IPS-NIHi7 (cell line): ENCODE data around the gene AZU1.

Source experiments
- DNase-seq: peaks from one replicate; pipeline ENCODE4 v3.0.0; 2012; ENCODE audit warnings: mixed read lengths; ENCODE audit errors: extremely low spot score

AZU1 gene

DNA sequence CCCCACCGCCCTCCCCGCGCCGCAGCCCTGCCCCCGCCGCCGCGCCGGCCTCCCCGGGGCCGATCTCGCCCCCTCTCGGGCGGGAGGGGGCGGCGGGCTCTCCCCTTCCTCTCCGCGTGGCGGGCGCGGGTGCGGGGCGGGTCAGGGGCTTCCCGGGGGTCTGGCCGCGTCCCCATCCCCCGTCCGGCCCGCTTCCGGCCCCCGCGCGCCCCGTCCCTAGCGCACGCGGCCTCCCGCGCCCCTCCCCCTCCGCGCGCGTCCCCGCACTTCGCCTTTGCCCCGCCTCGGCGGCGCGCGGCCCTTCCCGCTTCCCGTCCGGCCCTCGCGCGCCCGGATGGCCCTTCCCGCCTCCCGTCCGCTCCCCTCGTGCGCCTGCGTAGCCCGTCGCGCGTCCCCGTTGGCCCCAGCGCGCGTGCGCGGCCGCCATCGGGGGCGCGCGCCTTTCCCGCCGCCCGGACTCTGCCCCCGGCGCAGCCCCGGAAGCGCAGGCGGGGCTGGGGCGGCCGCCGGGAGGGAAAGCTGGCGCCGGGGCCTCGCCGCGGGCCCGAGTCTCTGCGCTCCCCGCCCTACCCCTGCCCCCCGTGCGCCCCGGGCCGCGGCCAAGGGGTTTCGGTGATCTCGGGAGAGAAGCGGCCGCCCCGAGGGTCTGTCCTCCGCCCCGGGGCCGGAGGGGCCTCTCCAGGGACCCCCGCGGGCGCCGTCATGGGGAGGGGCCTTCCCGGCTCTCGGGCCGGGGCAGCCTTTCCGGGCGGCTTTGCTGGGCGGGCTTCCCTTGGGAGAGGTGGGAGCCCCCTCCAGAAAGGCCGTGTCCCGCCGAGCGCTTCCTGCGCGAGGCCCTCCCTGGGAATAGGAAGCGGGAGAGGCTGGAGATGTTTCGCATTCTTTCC lies 29.9 kb upstream of the AZU1 start:
- peak; percentile 91 for DNase-seq

DNA sequence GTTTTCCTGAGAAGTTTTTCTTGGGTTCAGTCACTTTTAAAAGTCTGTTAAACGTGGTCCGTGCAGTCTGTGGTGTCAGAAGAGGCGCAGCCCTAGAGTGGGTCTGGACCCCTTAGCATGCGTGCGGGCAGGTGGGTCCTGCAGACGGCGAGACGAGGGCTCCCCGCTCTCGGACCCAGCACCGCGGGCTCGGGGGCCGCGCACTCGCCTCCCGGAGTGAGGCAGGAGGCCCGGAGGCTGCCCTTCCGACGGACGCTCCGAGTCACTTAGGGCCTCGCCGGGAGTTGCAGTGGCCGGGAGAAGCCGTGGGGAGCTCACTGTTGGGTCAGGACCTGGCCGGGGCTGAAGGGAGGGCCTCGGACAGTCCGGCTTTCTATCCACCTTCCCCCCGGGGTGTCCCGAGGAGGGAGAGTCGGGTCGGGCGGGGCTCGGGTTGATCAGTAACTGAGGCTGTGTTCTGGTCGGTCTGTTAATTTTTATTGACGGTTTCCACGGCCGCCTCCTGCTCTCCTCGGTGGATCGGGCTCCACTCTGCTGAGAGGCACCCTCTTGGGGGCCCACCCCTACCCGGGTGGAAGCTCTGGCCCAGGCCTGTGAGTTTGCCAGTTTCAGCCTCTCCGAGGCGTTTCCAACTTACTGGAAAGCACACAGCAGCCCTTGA lies 29.1 kb upstream of the AZU1 start:
- no peak for DNase-seq

DNA sequence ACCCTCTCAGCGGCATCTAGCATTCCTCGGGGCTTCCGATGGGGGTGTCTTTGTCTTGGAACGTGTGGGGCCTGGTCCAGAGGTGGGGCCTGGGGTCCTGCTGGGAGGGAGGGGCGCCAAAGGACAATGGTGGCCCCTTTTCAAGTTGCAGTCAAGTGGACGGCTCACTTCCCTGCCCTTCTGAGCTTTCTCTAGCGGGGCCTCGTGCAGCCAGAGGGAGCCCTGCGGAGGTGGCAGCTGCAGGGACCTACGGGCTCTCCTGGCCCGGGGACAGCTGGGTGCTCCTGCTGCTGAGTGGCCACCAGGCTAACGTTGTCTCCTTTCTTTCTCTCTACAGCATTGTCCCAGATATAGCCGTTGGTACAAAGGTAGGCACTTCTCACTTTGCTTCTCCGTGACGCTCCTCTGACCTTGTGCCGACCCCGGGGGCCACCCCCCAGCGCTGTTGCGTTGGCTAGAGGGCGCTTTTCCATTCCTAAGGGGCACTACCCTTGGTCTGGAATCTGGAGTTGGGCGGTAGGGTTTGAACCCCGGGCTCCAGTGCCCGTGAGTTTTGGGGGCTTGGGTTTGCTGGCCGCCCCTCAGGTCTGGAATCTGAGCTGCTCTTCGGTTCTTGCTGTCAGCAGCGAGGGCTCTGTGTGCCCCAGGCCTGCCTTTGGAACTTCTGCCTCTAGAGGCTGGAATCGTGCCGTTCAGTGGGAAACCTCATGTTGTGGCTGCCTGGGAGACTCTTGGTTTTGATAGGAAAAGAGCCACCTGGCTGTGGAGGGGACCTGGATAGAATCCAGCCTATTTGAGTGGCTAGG lies 28.4 kb upstream of the AZU1 start:
- no peak for DNase-seq

DNA sequence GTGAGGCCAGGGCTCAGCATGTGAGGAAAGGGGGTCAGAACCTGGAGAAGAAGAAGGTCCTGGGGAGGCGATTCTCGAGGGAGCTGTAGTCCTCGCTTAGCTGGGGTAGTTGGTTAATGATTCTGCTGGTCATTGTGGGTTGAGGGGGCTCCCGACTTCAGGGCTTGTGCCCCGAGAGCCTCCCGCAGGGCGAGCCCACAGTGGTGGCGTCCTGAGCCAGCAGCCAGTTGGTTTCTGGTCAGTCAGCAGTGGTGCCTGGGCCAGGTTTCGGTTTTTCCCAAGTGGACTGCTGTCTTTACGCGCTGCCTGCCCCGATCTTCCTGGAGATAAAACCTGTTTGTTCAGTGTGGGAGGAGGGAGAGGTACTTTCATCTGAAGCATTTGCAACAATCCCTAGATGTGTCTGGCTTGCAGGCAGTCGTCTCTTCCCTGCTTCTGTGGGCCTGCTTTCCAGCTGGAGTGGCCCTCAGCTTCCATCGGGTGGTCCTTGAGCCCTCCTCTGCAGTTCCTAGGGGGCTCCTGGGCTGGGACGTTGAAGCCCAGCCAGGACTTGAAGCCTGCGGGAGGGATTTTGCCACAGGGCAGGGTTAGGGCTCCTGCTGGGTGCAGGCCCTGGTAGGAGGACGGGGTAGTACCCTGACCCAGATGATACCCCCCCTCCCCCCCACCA lies 27.1 kb upstream of the AZU1 start:
- DNase-seq: no peak

DNA sequence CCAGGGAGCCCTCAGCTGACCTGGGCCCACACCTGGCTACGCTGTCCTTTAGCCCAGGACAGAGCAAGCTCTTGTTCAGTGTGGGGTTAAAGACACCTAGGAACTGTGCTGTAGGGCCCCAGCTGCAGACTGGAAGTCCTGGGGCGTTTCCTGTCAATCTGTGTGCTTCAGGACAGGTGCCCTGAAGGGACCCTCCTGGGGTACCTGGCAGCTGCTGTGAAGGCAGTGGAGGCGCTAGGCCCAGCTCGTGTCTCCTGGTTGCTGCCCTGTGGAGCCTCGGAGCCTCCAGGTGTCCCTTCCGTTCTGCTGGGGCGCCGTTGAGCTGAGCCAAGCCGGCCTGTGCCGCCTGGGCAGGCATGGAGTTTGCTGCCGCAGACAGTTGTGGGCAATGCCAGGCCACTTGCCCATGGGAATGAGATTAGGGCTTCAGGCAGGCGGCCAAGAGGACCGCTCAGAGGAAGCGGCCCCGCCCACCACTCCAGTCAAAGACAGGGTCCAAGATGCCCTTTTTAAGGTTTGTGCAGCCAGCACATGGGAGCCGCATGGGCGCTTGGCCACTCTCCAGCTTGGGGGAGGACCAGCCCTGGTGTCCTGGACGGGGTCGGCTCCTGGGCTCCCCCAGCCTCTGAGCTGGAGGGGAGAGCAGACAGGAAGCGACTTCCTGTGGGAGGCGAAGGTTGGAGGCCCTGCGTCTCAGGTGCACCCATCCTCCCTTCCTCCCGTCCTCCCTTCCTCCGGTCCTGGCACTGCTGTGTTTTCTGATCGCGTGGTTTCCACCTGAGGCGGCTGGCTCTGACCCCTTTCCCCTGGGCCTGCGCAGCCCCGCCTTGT lies 26.4 kb upstream of the AZU1 start:
- DNase-seq: no peak

DNA sequence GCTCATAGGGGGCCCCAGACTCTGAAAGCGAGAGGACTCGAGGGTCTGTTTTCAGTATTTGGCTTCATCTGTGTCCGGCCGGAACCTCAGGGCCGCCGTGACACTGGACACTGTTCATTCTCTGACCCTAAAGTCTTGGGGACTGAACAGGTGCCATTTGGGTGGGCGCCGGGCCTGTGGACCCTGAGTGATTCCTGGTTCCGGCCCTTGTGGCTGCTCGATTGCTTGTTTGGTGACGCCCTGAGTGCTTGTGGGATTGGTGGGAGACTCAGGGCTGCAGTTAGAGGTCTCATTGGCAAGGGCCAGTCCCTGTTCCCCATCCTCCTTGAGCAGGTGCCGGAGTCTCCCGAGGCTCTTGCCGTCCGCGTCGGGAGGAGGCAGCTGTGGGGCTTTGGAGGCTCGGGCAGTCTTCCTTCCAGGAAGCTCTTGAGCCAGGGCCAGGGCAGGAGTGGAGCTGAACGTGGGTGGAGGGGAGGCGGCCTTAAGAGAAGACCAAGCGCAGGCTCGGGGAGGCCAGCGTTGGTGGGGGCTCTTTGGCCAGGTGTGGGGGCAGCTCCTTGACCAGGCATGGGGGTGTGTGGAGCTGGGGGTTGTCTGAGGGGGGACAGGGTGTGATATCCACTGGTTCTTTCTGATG lies 25.7 kb upstream of the AZU1 start:
- DNase-seq: no peak

DNA sequence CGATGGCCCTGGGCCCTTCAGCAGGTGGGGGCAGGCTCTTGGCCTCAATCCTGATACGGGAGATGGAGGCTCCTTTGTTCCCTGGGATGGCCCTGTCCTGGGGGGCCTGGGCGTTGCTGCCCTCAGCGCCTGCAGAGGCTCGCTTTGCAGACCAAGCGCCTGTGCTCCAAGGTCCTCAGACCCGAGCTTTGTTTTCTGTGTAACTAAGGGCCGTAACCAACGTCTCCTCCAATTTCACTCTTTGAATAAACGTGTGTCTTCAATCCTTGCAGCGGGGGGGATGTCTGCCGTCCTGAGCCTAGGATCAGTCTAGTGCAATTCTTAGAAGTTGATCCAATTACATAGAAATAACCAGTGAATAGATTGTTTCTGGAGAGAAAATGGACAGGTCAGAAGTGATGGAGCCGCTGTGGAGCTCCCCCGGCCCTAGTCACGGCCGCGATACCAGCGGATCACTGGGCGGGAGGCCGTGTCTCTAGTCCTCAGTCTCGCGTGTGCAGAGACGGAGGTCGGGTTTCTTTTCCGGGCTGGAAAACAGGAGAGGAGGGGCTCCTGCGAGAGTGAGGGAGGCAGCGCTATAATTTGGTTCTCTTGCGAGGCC lies 25.0 kb upstream of the AZU1 start:
- DNase-seq: no peak

DNA sequence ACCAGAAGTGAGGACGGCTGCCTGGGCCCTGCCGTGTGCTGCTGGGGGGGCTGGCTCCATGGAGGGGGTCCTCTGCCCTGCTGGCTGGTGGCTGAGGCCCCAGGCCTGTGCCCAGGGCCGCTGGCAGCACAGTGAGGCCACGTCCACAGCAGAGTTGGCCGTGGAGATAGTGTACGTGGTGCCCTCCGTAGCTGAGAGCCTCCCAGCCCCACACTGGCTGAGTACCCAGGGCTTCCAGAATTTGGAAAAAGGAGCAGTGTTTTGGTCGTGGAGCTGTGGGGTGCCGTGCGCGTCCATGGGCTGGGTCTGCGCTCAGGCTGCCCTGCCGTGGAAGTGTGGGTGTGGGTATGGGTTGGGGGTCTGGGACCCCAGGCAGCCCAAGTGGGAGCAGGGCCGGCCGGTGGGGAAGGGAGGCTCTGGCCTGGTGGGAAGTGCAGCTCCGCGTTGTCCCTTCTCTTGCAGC lies 24.5 kb upstream of the AZU1 start:
- DNase-seq: no peak

DNA sequence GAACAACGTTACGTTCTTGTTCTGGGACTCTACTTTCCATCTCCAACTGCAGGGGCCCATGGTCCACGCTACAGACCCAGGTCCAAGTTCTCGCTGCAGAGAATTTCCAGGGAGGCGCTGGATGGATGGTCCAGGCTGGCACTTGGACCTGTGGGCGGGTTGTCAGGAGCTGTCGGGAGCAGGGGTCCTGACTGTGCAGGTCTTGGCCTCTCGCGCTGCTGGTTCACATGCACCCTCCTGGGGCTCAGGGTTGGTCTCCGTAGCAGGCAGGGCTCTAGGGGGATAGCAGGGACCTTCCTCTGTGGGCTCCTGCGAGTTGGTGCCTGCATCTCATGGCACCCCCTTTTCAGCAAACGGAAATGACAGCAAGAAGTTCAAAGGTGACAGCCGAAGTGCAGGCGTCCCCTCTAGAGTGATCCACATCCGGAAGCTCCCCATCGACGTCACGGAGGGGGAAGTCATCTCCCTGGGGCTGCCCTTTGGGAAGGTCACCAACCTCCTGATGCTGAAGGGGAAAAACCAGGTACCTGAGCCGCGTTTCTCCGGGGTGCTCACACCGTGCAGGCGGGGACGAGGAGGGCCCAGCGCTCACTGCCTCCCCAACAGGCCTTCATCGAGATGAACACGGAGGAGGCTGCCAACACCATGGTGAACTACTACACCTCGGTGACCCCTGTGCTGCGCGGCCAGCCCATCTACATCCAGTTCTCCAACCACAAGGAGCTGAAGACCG lies 23.8 kb upstream of the AZU1 start:
- no peak for DNase-seq

DNA sequence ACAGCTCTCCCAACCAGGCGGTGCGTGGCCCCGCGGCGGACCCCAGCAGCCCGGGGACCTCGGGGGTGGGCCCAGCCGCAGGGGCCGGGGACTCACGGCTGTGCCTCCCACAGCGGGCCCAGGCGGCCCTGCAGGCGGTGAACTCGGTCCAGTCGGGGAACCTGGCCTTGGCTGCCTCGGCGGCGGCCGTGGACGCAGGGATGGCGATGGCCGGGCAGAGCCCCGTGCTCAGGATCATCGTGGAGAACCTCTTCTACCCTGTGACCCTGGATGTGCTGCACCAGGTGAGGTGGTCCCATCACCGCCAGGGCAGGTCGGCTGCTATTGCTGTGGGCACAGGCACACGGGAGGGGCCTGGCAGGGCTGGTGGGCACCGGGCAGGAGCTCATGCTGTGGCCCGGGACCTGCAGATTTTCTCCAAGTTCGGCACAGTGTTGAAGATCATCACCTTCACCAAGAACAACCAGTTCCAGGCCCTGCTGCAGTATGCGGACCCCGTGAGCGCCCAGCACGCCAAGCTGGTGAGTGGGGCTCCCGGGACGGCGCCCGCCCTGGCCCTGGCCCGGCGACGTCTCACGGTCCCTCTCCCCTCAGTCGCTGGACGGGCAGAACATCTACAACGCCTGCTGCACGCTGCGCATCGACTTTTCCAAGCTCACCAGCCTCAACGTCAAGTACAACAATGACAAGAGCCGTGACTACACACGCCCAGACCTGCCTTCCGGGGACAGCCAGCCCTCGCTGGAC lies 23.0 kb upstream of the AZU1 start:
- no peak for DNase-seq

DNA sequence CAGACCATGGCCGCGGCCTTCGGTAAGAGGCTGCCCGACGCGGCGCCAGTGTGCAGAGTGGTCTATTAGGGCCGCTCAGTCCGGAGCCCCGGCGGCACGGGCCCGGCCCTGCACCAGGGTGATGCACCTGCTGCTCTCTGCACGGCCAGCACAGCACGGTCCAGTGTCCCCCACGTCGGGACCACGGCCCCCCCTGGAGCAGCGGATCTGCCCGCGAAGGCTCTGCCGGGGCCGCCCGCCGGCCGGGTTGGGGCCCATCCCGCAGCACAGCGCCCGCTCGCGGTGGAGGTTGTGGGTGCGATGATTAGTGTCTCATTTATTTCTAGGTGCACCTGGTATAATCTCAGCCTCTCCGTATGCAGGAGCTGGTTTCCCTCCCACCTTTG lies 22.5 kb upstream of the AZU1 start:
- DNase-seq: no peak

DNA sequence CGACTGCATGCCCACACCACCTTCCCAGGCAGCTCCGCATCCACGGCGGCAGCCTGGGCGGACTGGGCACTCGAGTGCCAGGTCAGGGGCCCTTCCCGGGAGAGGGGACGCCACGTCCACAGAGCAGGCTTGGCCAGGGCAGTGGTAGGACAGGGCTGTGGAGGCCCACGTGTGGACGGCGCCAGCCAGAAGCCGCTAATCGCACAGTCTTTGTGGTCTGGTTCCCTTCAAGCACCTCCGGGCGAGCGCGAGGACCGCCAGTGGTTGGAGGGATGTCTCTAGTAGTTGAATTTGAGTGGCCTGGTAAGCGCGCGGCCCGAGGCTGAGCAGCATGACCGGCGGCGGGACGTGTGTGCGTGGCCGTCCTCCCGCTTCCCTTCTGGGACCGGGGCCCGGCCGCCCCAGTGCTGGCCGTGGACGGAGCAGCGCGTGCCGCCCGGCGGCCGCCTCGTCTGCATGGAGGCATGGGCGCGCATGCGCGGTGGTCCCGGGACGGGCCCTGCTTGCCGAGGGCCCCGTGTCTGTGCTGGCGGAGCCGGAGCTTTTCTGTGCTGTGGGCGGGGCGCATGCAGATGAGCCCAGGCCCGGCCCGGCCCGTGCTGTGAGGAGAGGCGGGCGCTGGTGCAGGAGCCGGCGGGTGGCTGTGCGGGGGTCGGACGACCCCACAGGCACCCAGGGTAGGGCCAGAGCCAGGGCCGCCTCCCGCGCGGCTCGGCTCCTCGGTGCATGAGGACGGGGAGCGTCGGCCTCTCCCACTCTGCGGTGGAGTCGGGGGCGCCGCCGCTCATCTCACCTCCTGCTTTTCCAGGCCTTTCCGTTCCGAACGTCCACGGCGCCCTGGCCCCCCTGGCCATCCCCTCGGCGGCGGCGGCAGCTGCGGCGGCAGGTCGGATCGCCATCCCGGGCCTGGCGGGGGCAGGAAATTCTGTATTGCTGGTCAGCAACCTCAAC lies 21.8 kb upstream of the AZU1 start:
- no peak for DNase-seq

DNA sequence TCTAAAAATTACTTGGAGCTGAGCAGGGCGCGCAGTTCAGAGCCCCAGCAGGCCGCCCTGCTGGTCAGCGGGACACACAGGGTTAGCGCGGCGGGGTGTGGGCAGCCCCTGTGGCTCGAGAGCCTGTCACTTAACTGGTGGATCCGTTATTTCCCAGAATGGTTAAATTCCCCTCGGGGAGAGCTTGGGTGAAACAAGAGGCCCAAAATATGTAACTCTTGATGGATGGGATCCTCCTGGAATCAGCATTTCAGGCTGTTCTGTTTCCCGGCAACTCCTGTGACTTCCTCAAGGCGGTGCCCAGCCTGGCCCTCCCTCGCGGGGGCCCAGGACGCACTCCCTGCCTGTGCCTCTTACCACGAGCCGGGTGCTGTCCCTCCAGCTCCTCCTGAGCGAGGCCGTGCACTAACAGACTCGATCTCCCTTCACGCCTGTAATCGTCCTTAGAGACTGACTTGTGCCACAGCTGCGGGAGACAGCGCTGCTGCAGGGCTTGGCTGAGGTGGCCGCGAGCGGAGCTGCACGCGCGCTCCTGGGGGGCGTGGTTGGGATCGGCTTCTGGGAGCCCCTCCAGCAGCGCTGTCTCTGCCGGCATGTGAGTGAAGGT lies 20.7 kb upstream of the AZU1 start:
- no peak for DNase-seq

DNA sequence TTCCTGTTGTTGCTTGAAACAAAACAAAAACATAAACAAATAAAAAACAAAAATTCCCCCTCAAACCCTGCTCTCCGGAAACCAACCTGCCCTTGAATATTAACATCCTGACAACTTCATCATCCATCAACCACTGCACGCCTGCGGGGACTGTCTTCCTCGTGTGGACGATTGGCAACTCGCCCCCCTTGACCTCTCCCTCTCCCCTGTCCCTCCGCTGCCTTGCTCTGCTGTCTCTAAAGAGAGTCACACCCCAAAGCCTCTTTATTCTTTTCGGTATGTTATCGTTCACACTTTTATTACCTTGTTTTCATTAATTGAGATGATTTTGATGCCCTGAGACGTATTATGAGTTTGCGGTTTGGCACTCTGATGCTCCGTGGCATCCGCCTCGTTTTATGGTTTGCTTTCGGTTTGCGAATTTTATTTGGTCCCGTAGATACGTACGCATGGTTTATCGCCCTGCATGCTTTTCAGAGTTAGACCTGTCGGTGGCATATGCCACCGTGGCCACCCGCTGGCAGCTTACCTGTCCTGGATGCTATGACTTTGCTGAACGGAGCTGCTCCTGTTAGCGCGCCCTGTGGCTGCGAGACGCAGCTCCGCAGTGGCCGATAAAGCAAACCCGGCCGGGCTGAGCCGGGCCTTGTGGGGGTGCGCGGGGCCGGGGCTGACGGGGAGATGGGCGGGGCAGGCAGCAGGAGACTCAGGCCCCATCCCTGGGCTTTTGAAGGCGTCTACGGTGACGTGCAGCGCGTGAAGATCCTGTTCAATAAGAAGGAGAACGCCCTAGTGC lies 19.8 kb upstream of the AZU1 start:
- DNase-seq: no peak

DNA sequence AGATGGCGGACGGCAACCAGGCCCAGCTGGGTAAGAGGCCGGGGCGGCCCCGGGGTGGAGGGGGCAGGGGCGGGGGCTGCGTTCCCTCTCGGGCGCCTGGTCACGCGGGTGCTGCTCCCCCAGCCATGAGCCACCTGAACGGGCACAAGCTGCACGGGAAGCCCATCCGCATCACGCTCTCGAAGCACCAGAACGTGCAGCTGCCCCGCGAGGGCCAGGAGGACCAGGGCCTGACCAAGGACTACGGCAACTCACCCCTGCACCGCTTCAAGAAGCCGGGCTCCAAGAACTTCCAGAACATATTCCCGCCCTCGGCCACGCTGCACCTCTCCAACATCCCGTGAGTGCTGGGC lies 19.2 kb upstream of the AZU1 start:
- DNase-seq: no peak
